Upper lobe of left lung (tissue), 6 donors: ENCODE results near the gene ACVR1. TPM values are rescaled to one million over a fixed set of nuclear protein-coding genes. Genes with fewer than 3 reads are reported as not detected.

Experiments used
- ATAC-seq, 2 donors: fragments of 200-7000 bp; cut with Tn5 transposase; one replicate each; pipeline ENCODE4 v1.9.1; 2022; ENCODE audit warnings: mild to moderate bottlenecking in 2 of 2, moderate library complexity in 2 of 2; ENCODE audit not compliant: low FRiP score in 2 of 2
- DNase-seq, 2 donors: peaks; one replicate each; pipeline ENCODE4 v3.0.0-alpha.2; 2019 to 2020
- H3K27ac ChIP-seq, 4 donors: fragments of 200-600 bp; sonication (generic); one replicate each; pipeline ENCODE4 v1.5.1; 2016 to 2019
- H3K27me3 ChIP-seq, 4 donors: fragments of 200-600 bp; sonication (generic); one replicate each; pipeline ENCODE4 v1.5.1; 2017 to 2019
- H3K36me3 ChIP-seq, 4 donors: fragments of 200-600 bp; sonication (generic); one replicate each; pipeline ENCODE4 v1.5.1; 2016 to 2019
- H3K4me1 ChIP-seq, 4 donors: fragments of 200-600 bp; sonication (generic); one replicate each; pipeline ENCODE4 v1.5.1; 2018 to 2019
- H3K4me3 ChIP-seq, 4 donors: fragments of 200-600 bp; sonication (generic); one replicate each; pipeline ENCODE4 v1.5.1; 2017 to 2019; ENCODE audit warnings: mild to moderate bottlenecking in 2 of 4, moderate library complexity in 1 of 4
- H3K9me3 ChIP-seq, 4 donors: fragments of 200-600 bp; sonication (generic); one replicate each; pipeline ENCODE4 v1.5.1; 2018 to 2019
- CTCF ChIP-seq, 6 experiments: fragments of 450-650 bp in 4 of 6; fragments of 200-600 bp in 2 of 6; sonication (generic) in 2 of 6; IDR thresholded peaks; one replicate each; pipeline ENCODE4 v1.5.1; 2016 to 2019; ENCODE audit warnings: antibody characterized with exemption in 6 of 6
- EP300 ChIP-seq, 4 donors: sonication (generic); formaldehyde crosslinking; IDR thresholded peaks; one replicate each; pipeline ENCODE4 v1.5.1; 2017; ENCODE audit warnings: antibody characterized with exemption in 4 of 4, control low read depth in 2 of 4
- POLR2A ChIP-seq, 4 donors: fragments of 450-650 bp; IDR thresholded peaks; one replicate each; pipeline ENCODE4 v1.5.1; 2016 to 2017; ENCODE audit warnings: antibody characterized with exemption in 4 of 4, mild to moderate bottlenecking in 2 of 4
- POLR2AphosphoS5 ChIP-seq, 2 donors: sonication (generic); formaldehyde crosslinking; IDR thresholded peaks; one replicate each; pipeline ENCODE4 v1.5.1; 2017; ENCODE audit warnings: antibody characterized with exemption in 2 of 2
- WGBS, 2 donors: methylation state at CpG; one replicate each; pipeline ENCODE4 v1.1.5; 2017 to 2018; 5-methylcytosine and 5-hydroxymethylcytosine counted together
- total RNA-seq, 6 donors: library from RNA; depleted of rRNA in 4 of 6; stranded (reverse); fragments of >200 nt in 4 of 6; gene quantifications; one replicate each; pipeline versions ENCODE4 v1.1.0 to v1.2.1, GENCODE V29; 2016 to 2021
- donor health status: DM: no; HTN: no; CAD: no; lungs with moderate emphysema.
- donor health status: DM: no; HTN: yes; CAD: no; lungs with severe emphysema.

Gene ACVR1
- total RNA-seq, 6 donors from 2014 or later: 16.4 to 38.8 (median 25.8) TPM

GRCh38 chr2:157841485-157841884 lies 34.6 kb downstream of the ACVR1 start:
- Histone ChIP-seq H3K27me3 (no peaks in the 10 kb centered on the region), H3K4me3 (no peak overlapping the region), H3K4me1 (peaks cover 38 to 50% (median 43%) of the 10 kb centered on the region in 4 donors), H3K9me3 (no peaks in the 10 kb centered on the region), H3K36me3 (no peaks in the 10 kb centered on the region), H3K27ac (no peak overlapping the region)
- no peak for DNase-seq
- WGBS, 2 donors: 97 to 100% methylated on average over 2 of the region's 2 CpGs
- no peak for ATAC-seq
- no peak for TF ChIP-seq CTCF (IDR thresholded peaks at IDR 0.05)
- no peak for TF ChIP-seq POLR2A (IDR thresholded peaks at IDR 0.05)
- TF ChIP-seq POLR2AphosphoS5 (IDR thresholded peaks at IDR 0.05): no peak
- TF ChIP-seq EP300 (IDR thresholded peaks at IDR 0.05): no peak

- ATAC-seq (peak in 1 of 2 donors; percentile 41), DNase-seq (peak; percentile 45 to 68)
- Histone ChIP-seq H3K4me3 (no peak overlapping the region), H3K27ac (peak overlapping the region in 2 of 4 donors; percentile 11 to 14), H3K36me3 (no peaks in the 10 kb centered on the region), H3K4me1 (peaks cover 41 to 55% (median 47%) of the 10 kb centered on the region in 4 donors), H3K27me3 (no peaks in the 10 kb centered on the region), H3K9me3 (no peaks in the 10 kb centered on the region)
- TF ChIP-seq EP300 (IDR thresholded peaks at IDR 0.05) (no peak), CTCF (IDR thresholded peaks at IDR 0.05) (peak in 2 of 6 experiments; percentile 7 to 12), POLR2A (IDR thresholded peaks at IDR 0.05) (no peak), POLR2AphosphoS5 (IDR thresholded peaks at IDR 0.05) (no peak)
- 45 to 48% methylated on average over 10 of the region's 10 CpGs for WGBS, 2 donors
Observed at GRCh38 chr2:157840568-157841156, 35.5 kb downstream of the ACVR1 start.

- 93 to 95% methylated on average over 2 of the region's 2 CpGs for WGBS, 2 donors
- ATAC-seq (no peak), DNase-seq (no peak)
- H3K27me3 ChIP-seq: no peaks in the 10 kb centered on the region
- peaks cover 41 to 55% (median 47%) of the 10 kb centered on the region in 4 donors for H3K4me1 ChIP-seq
- TF ChIP-seq POLR2A (IDR thresholded peaks at IDR 0.05) (no peak), EP300 (IDR thresholded peaks at IDR 0.05) (no peak), CTCF (IDR thresholded peaks at IDR 0.05) (no peak), POLR2AphosphoS5 (IDR thresholded peaks at IDR 0.05) (no peak)
- peak overlapping the region in 1 of 4 donors; percentile 14 for H3K27ac ChIP-seq
- no peaks in the 10 kb centered on the region for H3K36me3 ChIP-seq
- no peak overlapping the region for H3K4me3 ChIP-seq
- H3K9me3 ChIP-seq: no peaks in the 10 kb centered on the region
Observed at GRCh38 chr2:157839822-157840221, 36.3 kb downstream of the ACVR1 start.

- H3K27ac ChIP-seq: peak overlapping the region in 3 of 4 donors; percentile 57 to 82 (median 78)
- DNase-seq (no peak), ATAC-seq (peak in 1 of 2 donors; percentile 59)
- H3K9me3 ChIP-seq: no peaks in the 10 kb centered on the region
- no peak for TF ChIP-seq POLR2A (IDR thresholded peaks at IDR 0.05)
- no peak for TF ChIP-seq POLR2AphosphoS5 (IDR thresholded peaks at IDR 0.05)
- no peak for TF ChIP-seq EP300 (IDR thresholded peaks at IDR 0.05)
- TF ChIP-seq CTCF (IDR thresholded peaks at IDR 0.05): no peak
- no peaks in the 10 kb centered on the region for H3K27me3 ChIP-seq
- H3K4me3 ChIP-seq: no peak overlapping the region
- WGBS, 2 donors: 62 to 72% methylated on average over 5 of the region's 5 CpGs
- peaks cover 41 to 55% (median 47%) of the 10 kb centered on the region in 4 donors for H3K4me1 ChIP-seq
- H3K36me3 ChIP-seq: no peaks in the 10 kb centered on the region
Observed at GRCh38 chr2:157839162-157839801, 36.8 kb downstream of the ACVR1 start.
